ENCODE measurements around the gene EFNA2. TPM values are rescaled to one million over a fixed set of nuclear protein-coding genes. Genes with fewer than 3 reads are reported as not detected.

EFNA2 gene
- total RNA-seq, 1 donor from 2014 or later: 15.0 TPM

DNA sequence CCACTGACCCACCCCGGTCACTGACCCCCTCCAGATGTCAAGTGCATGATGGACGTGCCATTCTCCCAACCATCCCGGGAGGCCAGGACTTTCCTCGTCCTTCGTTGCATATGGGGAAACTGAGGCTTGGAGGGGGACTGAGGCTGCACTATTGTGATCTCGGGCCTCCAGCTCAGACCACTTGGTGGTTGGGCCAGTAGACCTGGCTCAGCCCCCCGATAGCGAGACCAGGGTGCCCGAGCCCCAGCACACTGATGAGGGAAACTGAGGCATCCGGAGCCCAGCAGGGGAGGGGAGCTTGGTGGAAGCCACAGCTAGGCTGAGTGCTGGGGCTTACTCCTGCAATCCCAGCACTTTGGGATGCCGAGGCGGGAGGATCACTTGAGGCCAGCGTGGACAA, 10.4 kb downstream of the EFNA2 start:
- Mint-ChIP-seq H3K27ac (no peak overlapping the region), H3K36me3 (no peaks in the 10 kb centered on the region), H3K27me3 (ENCODE audit: low read depth) (no peaks in the 10 kb centered on the region), H3K4me3 (no peak overlapping the region), H3K9me3 (no peaks in the 10 kb centered on the region), H3K4me1 (no peaks in the 10 kb centered on the region)
- DNase-seq (ENCODE audit: low spot score in 2 of 2, unreplicated experiment in 2 of 2): no peak
- TF ChIP-seq CTCF (IDR thresholded peaks at IDR 0.05; ENCODE audit: unreplicated experiment): no peak

GRCh38 chr19:1296575-1297271, 11.1 kb downstream of the EFNA2 start:
- no peaks in the 10 kb centered on the region for H3K27me3 Mint-ChIP-seq (ENCODE audit: low read depth)
- no peaks in the 10 kb centered on the region for H3K36me3 Mint-ChIP-seq
- H3K4me1 Mint-ChIP-seq: no peaks in the 10 kb centered on the region
- no peak for DNase-seq (ENCODE audit: low spot score in 2 of 2, unreplicated experiment in 2 of 2)
- H3K4me3 Mint-ChIP-seq: no peak overlapping the region
- no peaks in the 10 kb centered on the region for H3K9me3 Mint-ChIP-seq
- no peak for TF ChIP-seq CTCF (IDR thresholded peaks at IDR 0.05; ENCODE audit: unreplicated experiment)
- H3K27ac Mint-ChIP-seq: no peak overlapping the region

GRCh38 chr19:1298235-1298634, 12.6 kb downstream of the EFNA2 start:
- Mint-ChIP-seq H3K27ac (no peak overlapping the region), H3K9me3 (no peaks in the 10 kb centered on the region), H3K4me1 (no peaks in the 10 kb centered on the region), H3K36me3 (no peaks in the 10 kb centered on the region), H3K4me3 (no peak overlapping the region), H3K27me3 (ENCODE audit: low read depth) (no peaks in the 10 kb centered on the region)
- no peak for DNase-seq (ENCODE audit: low spot score in 2 of 2, unreplicated experiment in 2 of 2)
- no peak for TF ChIP-seq CTCF (IDR thresholded peaks at IDR 0.05; ENCODE audit: unreplicated experiment)

DNA sequence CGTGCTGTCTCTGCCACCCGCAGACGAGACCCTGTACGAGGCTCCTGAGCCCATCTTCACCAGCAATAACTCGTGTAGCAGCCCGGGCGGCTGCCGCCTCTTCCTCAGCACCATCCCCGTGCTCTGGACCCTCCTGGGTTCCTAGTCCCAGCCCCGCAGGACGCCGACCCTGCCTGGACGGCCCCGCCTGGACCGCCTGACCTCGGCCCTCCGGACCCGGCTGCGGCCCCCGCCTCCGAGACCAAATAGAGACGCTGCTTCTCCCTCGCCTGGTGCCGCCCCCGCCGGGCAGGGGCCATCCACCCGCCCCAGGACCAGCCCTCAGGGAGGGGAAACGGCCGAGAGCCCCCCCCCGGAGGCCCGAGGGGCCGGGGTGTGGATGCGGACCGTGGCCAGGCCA, 14.1 kb downstream of the EFNA2 start:
- H3K9me3 Mint-ChIP-seq: no peaks in the 10 kb centered on the region
- no peaks in the 10 kb centered on the region for H3K27me3 Mint-ChIP-seq (ENCODE audit: low read depth)
- no peak overlapping the region for H3K27ac Mint-ChIP-seq
- H3K4me3 Mint-ChIP-seq: no peak overlapping the region
- TF ChIP-seq CTCF (IDR thresholded peaks at IDR 0.05; ENCODE audit: unreplicated experiment): no peak
- DNase-seq (ENCODE audit: low spot score in 2 of 2, unreplicated experiment in 2 of 2): no peak
- H3K36me3 Mint-ChIP-seq: no peaks in the 10 kb centered on the region
- no peaks in the 10 kb centered on the region for H3K4me1 Mint-ChIP-seq

GRCh38 chr19:1300744-1301490, 15.2 kb downstream of the EFNA2 start:
- Mint-ChIP-seq H3K9me3 (no peaks in the 10 kb centered on the region), H3K27ac (no peak overlapping the region), H3K36me3 (no peaks in the 10 kb centered on the region), H3K4me3 (no peak overlapping the region), H3K27me3 (ENCODE audit: low read depth) (no peaks in the 10 kb centered on the region), H3K4me1 (no peaks in the 10 kb centered on the region)
- DNase-seq (ENCODE audit: low spot score in 2 of 2, unreplicated experiment in 2 of 2): no peak
- no peak for TF ChIP-seq CTCF (IDR thresholded peaks at IDR 0.05; ENCODE audit: unreplicated experiment)

Data from mesothelial cell of epicardium (in vitro differentiated cells).